EL (cell line): ENCODE measurements around the gene GPC1.

Experiments
- DNase-seq: peaks from one replicate; pipeline ENCODE4 v3.0.0-alpha.2; 2016

Gene GPC1

GRCh38 chr2:240431661-240432424 is 3.6 kb upstream of the GPC1 start:
- DNase-seq, result no peak

GRCh38 chr2:240432430-240432819 is 3.0 kb upstream of the GPC1 start:
- DNase-seq, result no peak

- no peak for DNase-seq
Measured at GRCh38 chr2:240432820-240433801, 2.4 kb upstream of the GPC1 start.

GRCh38 chr2:240433973-240434727 is 1.3 kb upstream of the GPC1 start:
- DNase-seq, result peak; percentile 97

GRCh38 chr2:240434728-240435456 is 571 bp upstream of the GPC1 start:
- peak; percentile 92 for DNase-seq

GRCh38 chr2:240435948-240436682 is 652 bp downstream of the GPC1 start:
- no peak for DNase-seq

- peak; percentile 37 for DNase-seq
Measured at GRCh38 chr2:240436683-240437550, 1.5 kb downstream of the GPC1 start.

- no peak for DNase-seq
Measured at GRCh38 chr2:240437551-240437860, 2.0 kb downstream of the GPC1 start.

- peak; percentile 71 for DNase-seq
Measured at GRCh38 chr2:240437861-240438809, 2.7 kb downstream of the GPC1 start.

GRCh38 chr2:240438810-240439697 is 3.6 kb downstream of the GPC1 start:
- DNase-seq, result no peak

- no peak for DNase-seq
Measured at GRCh38 chr2:240439698-240440151, 4.3 kb downstream of the GPC1 start.

- DNase-seq, result no peak
Measured at GRCh38 chr2:240440251-240440650, 4.8 kb downstream of the GPC1 start.

- no peak for DNase-seq
Measured at GRCh38 chr2:240440704-240441320, 5.3 kb downstream of the GPC1 start.

GRCh38 chr2:240441326-240441992 is 6.0 kb downstream of the GPC1 start:
- DNase-seq, result no peak

GRCh38 chr2:240441993-240442411 is 6.5 kb downstream of the GPC1 start:
- DNase-seq, result no peak

GRCh38 chr2:240442891-240443715 is 7.6 kb downstream of the GPC1 start:
- no peak for DNase-seq
